Astrocyte of the spinal cord (primary cell): Measurements from ENCODE around the gene DNAJC3.

Experiments
- DNase-seq: peaks from one replicate; pipeline ENCODE4 v3.0.0; 2011; ENCODE audit warnings: low read depth, low spot score
- H3K4me3 ChIP-seq: 2 replicates; pipeline ENCODE4 v1.5.1; 2011; ENCODE audit warnings: low read depth, mild to moderate bottlenecking, low read length, moderate library complexity
- in situ Hi-C: cut with HindIII; loops from 2 replicates; pipeline ENCODE4 v1.10.0; 2017; ENCODE audit warnings: low sequenced_read_pairs
- TF ChIP-seq, protein P1 (sequence below): IDR thresholded peaks from 2 replicates; pipeline ENCODE4 v1.5.1; 2012; ENCODE audit warnings: low read depth, mild to moderate bottlenecking, low read length, inconsistent platforms

DNAJC3 gene

GRCh38 chr13:95641291-95642027 is 35.5 kb upstream of the DNAJC3 start:
- in situ Hi-C loops = no loop called here
- H3K4me3 ChIP-seq = peak overlapping the region; percentile 71
- TF ChIP-seq, protein P1, sequence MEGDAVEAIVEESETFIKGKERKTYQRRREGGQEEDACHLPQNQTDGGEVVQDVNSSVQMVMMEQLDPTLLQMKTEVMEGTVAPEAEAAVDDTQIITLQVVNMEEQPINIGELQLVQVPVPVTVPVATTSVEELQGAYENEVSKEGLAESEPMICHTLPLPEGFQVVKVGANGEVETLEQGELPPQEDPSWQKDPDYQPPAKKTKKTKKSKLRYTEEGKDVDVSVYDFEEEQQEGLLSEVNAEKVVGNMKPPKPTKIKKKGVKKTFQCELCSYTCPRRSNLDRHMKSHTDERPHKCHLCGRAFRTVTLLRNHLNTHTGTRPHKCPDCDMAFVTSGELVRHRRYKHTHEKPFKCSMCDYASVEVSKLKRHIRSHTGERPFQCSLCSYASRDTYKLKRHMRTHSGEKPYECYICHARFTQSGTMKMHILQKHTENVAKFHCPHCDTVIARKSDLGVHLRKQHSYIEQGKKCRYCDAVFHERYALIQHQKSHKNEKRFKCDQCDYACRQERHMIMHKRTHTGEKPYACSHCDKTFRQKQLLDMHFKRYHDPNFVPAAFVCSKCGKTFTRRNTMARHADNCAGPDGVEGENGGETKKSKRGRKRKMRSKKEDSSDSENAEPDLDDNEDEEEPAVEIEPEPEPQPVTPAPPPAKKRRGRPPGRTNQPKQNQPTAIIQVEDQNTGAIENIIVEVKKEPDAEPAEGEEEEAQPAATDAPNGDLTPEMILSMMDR = no peak
- DNase-seq = peak; percentile 39

DNA sequence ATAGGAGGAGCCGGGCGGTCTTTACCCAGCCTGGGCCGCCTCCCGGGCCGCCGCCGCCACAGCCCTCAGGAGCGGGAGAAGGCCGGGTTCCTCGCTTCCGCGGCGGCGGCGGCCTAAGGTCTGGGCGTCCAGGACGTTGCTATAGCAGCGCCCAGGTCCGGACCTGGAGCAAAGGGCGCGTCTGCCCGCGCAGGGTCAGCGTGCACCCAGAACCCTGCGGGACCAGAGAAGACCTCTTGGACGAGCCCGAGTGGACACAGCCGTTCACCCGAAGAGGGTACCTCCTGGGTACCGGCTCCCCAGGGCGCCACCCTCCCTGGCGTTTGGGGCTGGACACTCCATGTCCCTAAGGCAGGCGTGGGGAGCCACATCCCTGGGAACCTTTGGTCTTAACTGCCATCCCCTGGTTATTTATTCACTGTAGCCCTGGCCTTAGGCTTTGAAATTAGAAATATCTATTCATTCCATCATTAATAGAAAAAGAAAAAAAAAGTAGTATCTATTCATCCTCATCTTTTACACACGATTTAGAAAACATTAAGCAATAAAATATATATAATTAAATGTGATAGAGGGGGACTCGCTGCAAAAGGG is 34.8 kb upstream of the DNAJC3 start:
- in situ Hi-C loops = no loop called here
- peak overlapping the region; percentile 71 for H3K4me3 ChIP-seq
- peak; percentile 62 for DNase-seq

GRCh38 chr13:95642999-95643398 is 33.9 kb upstream of the DNAJC3 start:
- DNase-seq = peak; percentile 9
- H3K4me3 ChIP-seq = peak overlapping the region; percentile 71
- in situ Hi-C loops = no loop called here
- TF ChIP-seq, protein P1 = no peak

More for the DNA sequence above, 34.8 kb upstream of the DNAJC3 start:
- TF ChIP-seq, protein P1 = no peak

DNA sequence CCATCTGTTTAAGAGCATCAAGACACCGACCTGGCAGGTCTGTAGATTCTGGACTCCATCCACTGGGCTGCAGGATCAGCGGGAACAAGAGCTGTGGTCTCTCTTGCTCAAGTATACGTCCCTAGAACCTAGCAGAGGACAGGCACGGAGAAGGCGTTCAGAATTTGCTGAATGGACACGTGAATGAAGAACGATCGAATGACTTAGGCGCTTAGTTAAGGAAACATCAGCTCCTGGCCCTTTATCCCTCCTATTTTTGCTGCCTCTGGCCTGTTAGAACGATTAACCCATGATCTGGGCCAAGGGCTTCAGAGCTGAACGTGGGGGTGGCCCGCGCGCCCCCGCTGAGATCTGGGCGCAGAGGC is 33.4 kb upstream of the DNAJC3 start:
- in situ Hi-C loops = no loop called here
- TF ChIP-seq, protein P1 = no peak
- H3K4me3 ChIP-seq = peak overlapping the region; percentile 71
- DNase-seq = peak; percentile 57

DNA sequence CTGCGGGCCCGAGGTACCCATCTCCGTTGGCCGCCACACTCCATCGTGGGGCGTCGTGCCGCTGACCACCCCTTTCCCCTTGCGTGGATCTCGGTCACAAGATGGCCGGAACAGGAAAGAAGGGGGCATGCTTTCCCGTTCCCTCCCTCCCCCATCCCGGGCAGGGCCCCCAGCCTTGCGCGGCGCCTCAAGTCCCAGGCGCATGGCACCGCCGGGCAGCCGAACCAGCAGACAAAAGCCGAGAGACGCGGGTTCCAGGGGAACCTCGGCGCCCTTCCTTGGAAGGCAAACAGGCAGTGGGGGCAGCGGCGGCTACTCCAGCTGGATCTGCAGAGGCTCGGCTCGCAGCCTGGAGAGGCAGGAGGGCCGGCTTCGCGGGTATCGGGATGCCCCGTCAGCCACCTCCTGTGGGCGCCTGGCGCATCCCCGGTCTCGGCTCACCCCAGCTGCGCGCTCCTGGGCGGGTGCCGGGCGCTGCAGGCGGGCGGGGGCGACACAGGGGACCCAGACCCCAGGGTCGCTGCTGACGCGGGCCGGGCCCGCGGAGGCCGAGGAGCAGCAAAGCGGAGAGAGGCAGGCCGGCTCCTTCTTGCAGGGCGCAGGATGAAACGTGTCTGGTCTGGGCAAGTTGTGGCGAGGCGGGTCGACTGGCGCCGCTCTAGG is 32.9 kb upstream of the DNAJC3 start:
- in situ Hi-C loops = no loop called here
- DNase-seq = peak; percentile 60
- TF ChIP-seq, protein P1 = no peak
- H3K4me3 ChIP-seq = peak overlapping the region; percentile 71

DNA sequence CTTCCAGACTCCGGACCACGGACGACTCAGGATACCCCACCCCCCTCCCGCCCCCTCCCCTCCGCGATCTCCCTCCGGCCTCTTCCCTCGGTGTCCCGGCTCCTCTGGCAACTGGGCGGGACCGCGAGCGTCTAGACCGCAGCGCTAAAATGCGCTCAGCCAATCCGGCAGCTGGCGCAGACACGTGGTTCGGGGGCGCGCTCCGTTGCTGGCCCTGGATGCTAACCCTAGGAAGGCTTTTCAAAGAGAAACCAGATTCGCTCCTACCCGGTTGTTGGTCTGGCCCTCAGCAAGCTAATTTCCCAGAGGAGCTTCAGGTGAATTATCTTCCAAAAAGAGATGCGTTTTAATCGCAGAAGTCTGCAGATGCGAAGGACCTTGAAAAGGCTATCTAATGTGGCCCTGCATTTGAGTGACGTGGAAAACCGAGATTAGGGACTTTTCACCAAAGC is 32.3 kb upstream of the DNAJC3 start, which contains the start of gene DZIP1:
TSS of gene DZIP1 (minus strand) at position 106 of the 452 bp plus-strand sequence. CDS start 2,677 bp downstream, outside the sequence.
- DNase-seq = peak; percentile 87
- TF ChIP-seq, protein P1 = no peak
- in situ Hi-C loops = no loop called here

More for the DNA sequence above, 32.3 kb upstream of the DNAJC3 start, which contains the start of gene DZIP1:
- H3K4me3 ChIP-seq = peak within 1 kb of the TSS; percentile 71
